ENCODE measurements around the gene APOL6.

GRCh38 chr22:35631597-35631996, 16.6 kb upstream of the APOL6 start:
- TF ChIP-seq, protein P1, sequence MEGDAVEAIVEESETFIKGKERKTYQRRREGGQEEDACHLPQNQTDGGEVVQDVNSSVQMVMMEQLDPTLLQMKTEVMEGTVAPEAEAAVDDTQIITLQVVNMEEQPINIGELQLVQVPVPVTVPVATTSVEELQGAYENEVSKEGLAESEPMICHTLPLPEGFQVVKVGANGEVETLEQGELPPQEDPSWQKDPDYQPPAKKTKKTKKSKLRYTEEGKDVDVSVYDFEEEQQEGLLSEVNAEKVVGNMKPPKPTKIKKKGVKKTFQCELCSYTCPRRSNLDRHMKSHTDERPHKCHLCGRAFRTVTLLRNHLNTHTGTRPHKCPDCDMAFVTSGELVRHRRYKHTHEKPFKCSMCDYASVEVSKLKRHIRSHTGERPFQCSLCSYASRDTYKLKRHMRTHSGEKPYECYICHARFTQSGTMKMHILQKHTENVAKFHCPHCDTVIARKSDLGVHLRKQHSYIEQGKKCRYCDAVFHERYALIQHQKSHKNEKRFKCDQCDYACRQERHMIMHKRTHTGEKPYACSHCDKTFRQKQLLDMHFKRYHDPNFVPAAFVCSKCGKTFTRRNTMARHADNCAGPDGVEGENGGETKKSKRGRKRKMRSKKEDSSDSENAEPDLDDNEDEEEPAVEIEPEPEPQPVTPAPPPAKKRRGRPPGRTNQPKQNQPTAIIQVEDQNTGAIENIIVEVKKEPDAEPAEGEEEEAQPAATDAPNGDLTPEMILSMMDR (IDR thresholded peaks at IDR 0.05; ENCODE audit: low read length): peak; percentile 84
- no peak for TF ChIP-seq EZH2 (optimal IDR thresholded peaks at IDR 0.05; ENCODE audit: low read depth, low read length)
- no peak for TF ChIP-seq EZH2phosphoT487 (IDR thresholded peaks at IDR 0.05; ENCODE audit: low read length)
